ENCODE data around the gene PRR32.
"Not testable (repeated sequence)": the region's sequence is repeated elsewhere in the genome, so short reads cannot be mapped to it uniquely, and the experiment has no call there.

The PRR32 gene

GRCh38 chrX:126819429-126819828 lies at the start of gene PRR32:
Gene PRR32 (plus strand): TSS chrX:126819729. CDS start chrX:126819844, 115 bp downstream.
- DNase-seq = no peak

DNA sequence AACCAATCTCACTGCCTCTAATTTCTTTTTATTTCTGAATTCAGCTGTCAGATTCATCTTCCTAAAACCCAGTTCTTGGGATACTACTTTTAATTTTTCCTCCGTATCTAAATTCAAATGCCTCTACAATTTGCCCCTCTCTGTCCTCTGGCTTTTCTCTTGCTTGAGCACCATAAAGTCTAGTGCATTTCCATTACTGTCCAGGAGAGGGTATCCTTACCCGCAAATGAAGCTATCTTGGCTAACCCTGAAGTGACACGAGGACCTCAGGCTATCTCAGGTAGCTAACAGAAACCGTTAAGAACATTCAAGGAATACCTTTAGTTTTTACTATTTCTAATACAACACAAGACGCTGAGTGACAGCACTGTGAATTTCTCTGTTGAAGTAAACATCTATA lies 49.4 kb upstream of the PRR32 start:
- DNase-seq = no peak

- DNase-seq = no peak
Measured at GRCh38 chrX:126785539-126785938, 34.0 kb upstream of the PRR32 start.

DNA sequence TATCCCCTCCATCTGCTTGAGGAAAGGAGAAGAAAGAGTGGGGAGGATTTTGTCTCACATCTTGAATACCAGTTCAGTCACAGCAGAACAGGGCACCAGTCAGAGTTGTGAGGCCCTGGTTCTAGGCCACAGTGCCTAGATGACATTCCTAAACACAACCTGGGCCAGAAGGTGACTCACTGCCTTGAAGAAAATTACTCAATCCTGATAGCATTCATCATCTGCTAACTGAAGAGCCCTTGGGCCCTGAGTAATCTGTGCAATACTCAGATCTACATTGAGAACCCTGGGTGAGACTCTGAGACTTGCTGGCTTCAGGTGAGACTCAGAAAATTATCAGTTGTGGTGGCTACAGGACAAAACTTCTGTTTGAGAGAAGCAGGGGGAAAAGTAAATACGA lies 20.5 kb upstream of the PRR32 start:
- no peak for DNase-seq

GRCh38 chrX:126806784-126807183 lies 12.7 kb upstream of the PRR32 start:
- not testable (repeated sequence) for DNase-seq

DNA sequence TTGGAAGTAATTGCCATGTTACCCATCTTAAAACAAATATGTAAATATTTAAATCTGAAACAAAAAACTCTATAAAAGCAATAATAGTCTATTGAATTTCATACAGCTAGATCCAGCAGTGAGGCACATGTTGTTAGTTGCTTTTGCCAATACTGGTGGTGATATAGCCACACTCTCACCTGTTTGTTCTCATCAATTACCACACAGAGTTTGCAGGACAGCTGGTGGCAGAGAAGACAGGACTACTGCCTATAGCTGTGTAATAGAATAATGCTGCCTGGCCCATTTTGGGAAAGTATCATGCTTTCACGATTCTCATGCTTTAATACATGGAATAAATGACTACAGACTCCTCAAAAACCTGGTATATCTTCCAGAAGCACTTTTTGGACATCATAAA lies 3.7 kb upstream of the PRR32 start:
- no peak for DNase-seq

- no peak for DNase-seq
Measured at GRCh38 chrX:126820700-126821420, 1.3 kb downstream of the PRR32 start.

GRCh38 chrX:126824338-126825007 lies 4.9 kb downstream of the PRR32 start:
- no peak for DNase-seq

- no peak for DNase-seq
Measured at GRCh38 chrX:126825566-126826193, 6.2 kb downstream of the PRR32 start.

- DNase-seq = no peak
Measured at GRCh38 chrX:126836186-126836585, 16.7 kb downstream of the PRR32 start.

DNA sequence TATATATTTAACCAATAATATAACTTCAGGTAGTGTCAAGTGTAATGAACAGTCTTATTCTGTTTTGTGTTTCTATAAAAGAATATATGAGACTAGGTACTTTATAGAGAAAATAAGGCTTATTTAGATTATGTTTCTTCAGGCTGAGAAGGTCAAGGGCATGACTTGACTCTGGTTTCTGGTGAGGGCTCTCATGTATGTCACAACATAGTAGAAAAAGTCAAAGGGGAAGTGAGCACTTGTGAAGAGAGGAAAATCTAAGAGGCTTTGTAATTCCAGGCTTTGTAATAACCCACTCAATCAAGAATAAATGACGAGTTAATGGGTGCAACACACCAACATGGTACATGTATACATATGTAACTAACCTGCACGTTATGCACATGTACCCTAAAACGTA lies 27.6 kb downstream of the PRR32 start:
- DNase-seq = no peak

- no peak for DNase-seq
Measured at GRCh38 chrX:126855839-126856524, 36.5 kb downstream of the PRR32 start.

Data from NCI-H2171 (cell line).